ENCODE measurements around the gene CNTN4.

GRCh38 chr3:2940062-2940461 lies 841.4 kb downstream of the CNTN4 start:
- no peak for TF ChIP-seq CTCF (IDR thresholded peaks at IDR 0.05)
- no peak for TF ChIP-seq POLR2A (IDR thresholded peaks at IDR 0.05)
